H9 (cell line): ENCODE data around the gene SRGAP2C. TPM values are rescaled to one million over a fixed set of nuclear protein-coding genes. Genes with fewer than 3 reads are reported as not detected.
"Not testable (repeated sequence)": the region's sequence is repeated elsewhere in the genome, so short reads cannot be mapped to it uniquely, and the experiment has no call there.

ENCODE experiments used
- DNase-seq: peaks from one replicate; pipeline ENCODE4 v3.0.0-alpha.2; 2017
- H2AFZ ChIP-seq: one replicate; pipeline ENCODE4 v1.6.1; 2013; ENCODE audit warnings: mild to moderate bottlenecking, low read length, control low read depth, moderate library complexity
- H2AK5ac ChIP-seq: 2 replicates; pipeline ENCODE4 v1.6.1; 2013; ENCODE audit warnings: low read length, control low read depth, mixed read lengths; ENCODE audit not compliant: insufficient read length
- H2BK120ac ChIP-seq: one replicate; pipeline ENCODE4 v1.6.1; 2013; ENCODE audit warnings: low read depth, mild to moderate bottlenecking, low read length, control low read depth, inconsistent platforms; ENCODE audit not compliant: poor library complexity, severe bottlenecking
- H2BK12ac ChIP-seq: 2 replicates; pipeline ENCODE4 v1.6.1; 2013; ENCODE audit warnings: low read length, control low read depth, mixed read lengths, low read depth; ENCODE audit not compliant: insufficient read length
- H2BK15ac ChIP-seq: 2 replicates; pipeline ENCODE4 v1.6.1; 2013; ENCODE audit warnings: low read depth, low read length, control low read depth
- H2BK20ac ChIP-seq: one replicate; pipeline ENCODE4 v1.6.1; 2013; ENCODE audit warnings: low read depth, mild to moderate bottlenecking, low read length, control low read depth, inconsistent platforms; ENCODE audit not compliant: poor library complexity, severe bottlenecking
- H2BK5ac ChIP-seq: 2 replicates; pipeline ENCODE4 v1.6.1; 2013; ENCODE audit warnings: low read length, control low read depth, mixed read lengths; ENCODE audit not compliant: insufficient read length
- H3K14ac ChIP-seq: 2 replicates; pipeline ENCODE4 v1.6.1; 2013; ENCODE audit warnings: low read length, control low read depth; ENCODE audit not compliant: insufficient read depth
- H3K18ac ChIP-seq: 2 replicates; pipeline ENCODE4 v1.6.1; 2013; ENCODE audit warnings: low read depth, mild to moderate bottlenecking, mixed read lengths, low read length, control low read depth; ENCODE audit not compliant: insufficient read length
- H3K23ac ChIP-seq: 2 replicates; pipeline ENCODE4 v1.6.1; 2013; ENCODE audit warnings: low read length, control low read depth, mixed read lengths, low read depth; ENCODE audit not compliant: insufficient read length
- H3K23me2 ChIP-seq: 2 replicates; pipeline ENCODE4 v1.6.1; 2013; ENCODE audit warnings: low read depth, mild to moderate bottlenecking, mixed read lengths, low read length, control low read depth; ENCODE audit not compliant: insufficient read length, poor library complexity, severe bottlenecking
- H3K27ac ChIP-seq: 2 replicates; pipeline ENCODE4 v1.5.1; 2013; ENCODE audit warnings: low read length, control low read depth, mixed read lengths, low read depth; ENCODE audit not compliant: insufficient read length
- H3K27me3 ChIP-seq: 2 replicates; pipeline ENCODE4 v1.6.1; 2013; ENCODE audit warnings: low read length, control low read depth, inconsistent platforms; ENCODE audit not compliant: insufficient read depth
- H3K4ac ChIP-seq: 2 replicates; pipeline ENCODE4 v1.6.1; 2013; ENCODE audit warnings: low read depth, mild to moderate bottlenecking, control low read depth, inconsistent platforms, low read length, moderate library complexity
- H3K4me1 ChIP-seq: 2 replicates; pipeline ENCODE4 v1.6.1; 2013; ENCODE audit warnings: low read length, control low read depth, inconsistent platforms; ENCODE audit not compliant: insufficient read depth
- H3K4me2 ChIP-seq: 2 replicates; pipeline ENCODE4 v1.6.1; 2013; ENCODE audit warnings: low read length, control low read depth, mixed read lengths; ENCODE audit not compliant: insufficient read length, insufficient read depth
- H3K56ac ChIP-seq: 2 replicates; pipeline ENCODE4 v1.6.1; 2013; ENCODE audit warnings: low read depth, mild to moderate bottlenecking, mixed read lengths, low read length, control low read depth; ENCODE audit not compliant: insufficient read length
- H3K79me1 ChIP-seq: 2 replicates; pipeline ENCODE4 v1.6.1; 2013; ENCODE audit warnings: low read depth, mild to moderate bottlenecking, moderate library complexity, low read length, control low read depth, inconsistent platforms; ENCODE audit not compliant: insufficient read depth, poor library complexity, severe bottlenecking
- H3K79me2 ChIP-seq: 2 replicates; pipeline ENCODE4 v1.6.1; 2013; ENCODE audit warnings: low read length, control low read depth, inconsistent platforms; ENCODE audit not compliant: insufficient read depth
- H3K9ac ChIP-seq: 2 replicates; pipeline ENCODE4 v1.6.1; 2013; ENCODE audit warnings: low read length, control low read depth, mixed read lengths; ENCODE audit not compliant: insufficient read length; ENCODE audit errors: extremely low read depth
- H3K9me3 ChIP-seq: one replicate; pipeline ENCODE4 v1.6.1; 2013; ENCODE audit warnings: low read depth, low read length, inconsistent platforms; ENCODE audit not compliant: control insufficient read depth
- H3T11ph ChIP-seq: one replicate; pipeline ENCODE4 v1.6.1; 2013; ENCODE audit warnings: mild to moderate bottlenecking, low read length, control low read depth, inconsistent platforms
- H4K20me1 ChIP-seq: one replicate; pipeline ENCODE4 v1.6.1; 2013; ENCODE audit not compliant: control insufficient read depth, insufficient read length, insufficient read depth
- H4K5ac ChIP-seq: 2 replicates; pipeline ENCODE4 v1.6.1; 2013; ENCODE audit warnings: low read depth, mild to moderate bottlenecking, mixed read lengths, low read length, control low read depth; ENCODE audit not compliant: insufficient read length
- H4K8ac ChIP-seq: replicated peaks from 2 replicates; pipeline ENCODE4 v1.6.1; 2013; ENCODE audit warnings: low read length, control low read depth, mixed read lengths, low read depth; ENCODE audit not compliant: insufficient read length
- H4K91ac ChIP-seq: 2 replicates; pipeline ENCODE4 v1.6.1; 2013; ENCODE audit warnings: low read depth, mild to moderate bottlenecking, moderate library complexity, mixed read lengths, low read length, control low read depth; ENCODE audit not compliant: insufficient read length
- H3K27ac Mint-ChIP-seq, 3 experiments: 2 replicates in 2 of 3; 3 replicates in 1 of 3; pipeline ENCODE4 v1.8.0; 2020 to 2021; ENCODE audit warnings: mixed read lengths in 3 of 3, mild to moderate bottlenecking in 1 of 3, moderate library complexity in 1 of 3
- H3K27me3 Mint-ChIP-seq: 2 replicates; pipeline ENCODE4 v1.8.0; 2021; ENCODE audit warnings: low read depth, mild to moderate bottlenecking, moderate library complexity, mixed read lengths
- H3K36me3 Mint-ChIP-seq, 3 experiments: 2 replicates in 2 of 3; 3 replicates in 1 of 3; pipeline ENCODE4 v1.8.0; 2020 to 2021; ENCODE audit warnings: low read depth in 3 of 3, mixed read lengths in 3 of 3; ENCODE audit not compliant: insufficient read depth in 1 of 3
- H3K4me1 Mint-ChIP-seq, 2 experiments: 2 replicates each; pipeline ENCODE4 v1.8.0; 2020; ENCODE audit warnings: mixed read lengths in 2 of 2
- H3K4me3 Mint-ChIP-seq, 2 experiments: 2 replicates in 1 of 2; 3 replicates in 1 of 2; pipeline ENCODE4 v1.8.0; 2020 to 2021; ENCODE audit warnings: mild to moderate bottlenecking in 2 of 2, mixed read lengths in 2 of 2, moderate library complexity in 1 of 2
- H3K9me3 Mint-ChIP-seq, 2 experiments: 2 replicates in 1 of 2; 3 replicates in 1 of 2; pipeline ENCODE4 v1.8.0; 2020; ENCODE audit warnings: mild to moderate bottlenecking in 2 of 2, mixed read lengths in 2 of 2, moderate library complexity in 1 of 2
- WGBS: extraction: QIAGEN DNeasy Blood & Tissue Kit; methylation state at CpG from one replicate; pipeline ENCODE4 v1.1.7; 2013; ENCODE audit warnings: missing lambda C conversion rate, low lambda C conversion rate, mixed read lengths; ENCODE audit not compliant: insufficient read length; ENCODE audit errors: extremely low coverage; 5-methylcytosine and 5-hydroxymethylcytosine counted together
- total RNA-seq: library from RNA; stranded (reverse); gene quantifications from 2 replicates; pipeline ENCODE4 v1.2.1, GENCODE V29; 2021

SRGAP2C gene
- total RNA-seq, 1 experiment from 2014 or later = 16.5 TPM

DNA sequence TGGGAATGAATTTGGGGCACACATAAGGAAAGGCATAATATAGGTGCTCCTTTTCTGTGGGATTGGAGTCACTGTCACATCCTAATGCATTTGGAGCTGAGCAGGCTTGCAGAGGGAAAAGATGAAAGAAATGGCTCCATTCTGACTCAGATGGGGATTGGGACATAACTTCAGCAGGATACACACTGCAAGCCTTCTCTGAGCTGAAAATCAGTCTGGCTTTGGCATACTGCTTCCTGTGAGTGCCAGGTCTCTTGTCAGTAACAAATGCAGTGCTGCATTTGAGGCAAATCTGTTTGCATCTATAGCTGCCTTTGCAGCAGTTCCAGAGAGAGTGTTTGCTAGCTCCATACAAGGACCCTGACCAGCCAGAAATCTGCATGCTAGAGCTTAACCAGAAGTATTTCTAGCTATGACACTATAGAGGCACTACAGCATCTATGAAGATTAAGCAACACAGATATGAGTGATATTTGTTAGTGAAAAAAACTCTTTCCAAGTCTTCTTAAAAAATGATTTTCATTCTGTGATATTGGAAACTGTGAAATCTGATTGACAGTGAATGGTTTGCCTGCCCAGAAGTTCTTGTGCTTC, 98.9 kb downstream of the SRGAP2C start:
- H2BK20ac ChIP-seq, H3T11ph ChIP-seq, H4K20me1 ChIP-seq, H3K4ac ChIP-seq, H4K91ac ChIP-seq, H3K9me3 ChIP-seq, H2BK15ac ChIP-seq, H3K4me2 ChIP-seq, H3K4me1 Mint-ChIP-seq, H3K79me2 ChIP-seq, H3K56ac ChIP-seq, H3K23ac ChIP-seq, H2BK5ac ChIP-seq, H3K79me1 ChIP-seq, H2AK5ac ChIP-seq, H3K36me3 Mint-ChIP-seq, H2BK120ac ChIP-seq, H3K27ac ChIP-seq, H3K18ac ChIP-seq, H3K27me3 ChIP-seq, DNase-seq, H3K9me3 Mint-ChIP-seq, H3K14ac ChIP-seq, H3K27ac Mint-ChIP-seq, H3K27me3 Mint-ChIP-seq, H3K4me3 Mint-ChIP-seq, H3K4me1 ChIP-seq, H4K8ac ChIP-seq, H3K23me2 ChIP-seq, H4K5ac ChIP-seq, H2BK12ac ChIP-seq, H3K9ac ChIP-seq, H2AFZ ChIP-seq: not testable (repeated sequence)

DNA sequence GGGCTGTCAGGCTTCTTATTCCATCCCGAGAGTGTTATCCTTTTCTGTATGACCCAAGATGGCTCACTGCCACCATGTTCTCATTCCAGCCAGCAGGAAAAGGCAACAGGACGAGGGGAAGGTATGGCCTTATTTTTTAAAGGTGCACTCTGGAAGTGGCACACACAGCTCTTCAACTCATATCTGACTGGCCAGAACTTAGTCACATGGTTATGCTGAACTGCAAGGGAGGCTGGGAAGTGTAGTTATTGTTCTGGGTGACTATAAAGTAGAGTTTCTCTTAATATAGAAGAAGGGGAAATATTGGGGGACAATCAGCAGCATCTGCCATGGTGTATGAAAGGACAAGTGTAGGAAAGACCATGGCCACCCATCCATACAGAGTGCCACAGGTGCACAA, 107.8 kb downstream of the SRGAP2C start:
- H3K27ac ChIP-seq, H3K27ac Mint-ChIP-seq, H3K4me1 Mint-ChIP-seq, H4K8ac ChIP-seq, H3K79me1 ChIP-seq, H3K4ac ChIP-seq, H2AK5ac ChIP-seq, H3K18ac ChIP-seq, H3K27me3 Mint-ChIP-seq, H4K20me1 ChIP-seq, H3K27me3 ChIP-seq, H3K9ac ChIP-seq, H2BK120ac ChIP-seq, H3K79me2 ChIP-seq, H3K4me1 ChIP-seq, H3K14ac ChIP-seq, DNase-seq, H3K9me3 Mint-ChIP-seq, H3K9me3 ChIP-seq, H3K56ac ChIP-seq, H2AFZ ChIP-seq, H2BK20ac ChIP-seq, H2BK12ac ChIP-seq, H4K91ac ChIP-seq, H2BK15ac ChIP-seq, H3K23me2 ChIP-seq, H3K4me2 ChIP-seq, H2BK5ac ChIP-seq, H3K23ac ChIP-seq, H3K4me3 Mint-ChIP-seq, H4K5ac ChIP-seq, H3T11ph ChIP-seq, H3K36me3 Mint-ChIP-seq: not testable (repeated sequence)
- no CpG with 5 or more reads among the region's 2 CpGs for WGBS
